LNCaP clone FGC (cell line): ENCODE results near the gene NPAS3.

Experiments
- DNase-seq: peaks from one replicate; pipeline ENCODE4 v3.0.0-alpha.2; 2011; ENCODE audit warnings: low read depth
- H3K4me3 ChIP-seq: 2 replicates; pipeline ENCODE4 v1.5.1; 2011; ENCODE audit warnings: mild to moderate bottlenecking, low read depth, low read length, control low read depth
- CTCF ChIP-seq: IDR thresholded peaks from 2 replicates; pipeline ENCODE4 v1.5.1; 2012; ENCODE audit warnings: mild to moderate bottlenecking; ENCODE audit not compliant: control insufficient read depth, insufficient read depth; ENCODE audit errors: extremely low read depth

NPAS3 gene

GRCh38 chr14:33052943-33053342 lies 114.3 kb downstream of the NPAS3 start:
- no peak for DNase-seq
- TF ChIP-seq CTCF = no peak

GRCh38 chr14:33056213-33056612 lies 117.5 kb downstream of the NPAS3 start:
- DNase-seq = no peak
- H3K4me3 ChIP-seq = no peak overlapping the region
- TF ChIP-seq CTCF = no peak

More at GRCh38 chr14:33052943-33053342, 114.3 kb downstream of the NPAS3 start:
- no peak overlapping the region for H3K4me3 ChIP-seq

- peak; percentile 28 for DNase-seq
- TF ChIP-seq CTCF = no peak
These were observed 118.9 kb downstream of the NPAS3 start for GRCh38 chr14:33057585-33057984.

DNA sequence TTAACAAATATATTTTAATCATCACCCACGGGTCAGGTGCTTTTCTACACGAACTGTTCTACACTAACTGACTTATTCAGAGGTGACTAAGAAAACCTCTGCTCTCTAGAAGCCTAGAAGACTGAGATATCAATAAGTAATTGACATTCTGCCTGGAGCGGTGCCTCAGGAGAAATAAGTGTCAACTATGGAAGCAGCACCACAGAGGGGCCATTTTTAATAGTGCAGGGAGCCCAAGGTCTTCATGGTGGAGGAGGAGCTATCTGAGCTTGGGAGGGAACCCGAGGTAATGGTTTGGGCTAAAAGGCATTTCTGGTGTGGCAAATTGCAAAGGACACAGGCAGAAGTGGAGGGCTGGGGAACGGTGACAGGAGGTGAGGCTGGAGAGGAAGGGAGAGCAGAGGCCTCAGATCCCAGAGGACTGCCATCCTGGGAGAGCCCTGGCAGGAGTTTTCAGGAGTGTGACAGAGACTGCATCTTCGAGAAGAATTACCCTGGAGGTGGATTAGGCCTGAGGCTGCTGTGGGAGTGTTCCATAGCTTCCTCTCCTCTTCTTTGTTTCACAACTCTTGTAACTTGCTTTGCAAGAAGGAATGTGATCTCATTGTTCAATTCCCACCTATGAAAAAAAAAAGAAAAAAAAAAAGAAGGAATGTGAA lies 123.1 kb downstream of the NPAS3 start:
- no peak for TF ChIP-seq CTCF
- H3K4me3 ChIP-seq = no peak overlapping the region
- no peak for DNase-seq

More at GRCh38 chr14:33057585-33057984, 118.9 kb downstream of the NPAS3 start:
- no peak overlapping the region for H3K4me3 ChIP-seq

DNA sequence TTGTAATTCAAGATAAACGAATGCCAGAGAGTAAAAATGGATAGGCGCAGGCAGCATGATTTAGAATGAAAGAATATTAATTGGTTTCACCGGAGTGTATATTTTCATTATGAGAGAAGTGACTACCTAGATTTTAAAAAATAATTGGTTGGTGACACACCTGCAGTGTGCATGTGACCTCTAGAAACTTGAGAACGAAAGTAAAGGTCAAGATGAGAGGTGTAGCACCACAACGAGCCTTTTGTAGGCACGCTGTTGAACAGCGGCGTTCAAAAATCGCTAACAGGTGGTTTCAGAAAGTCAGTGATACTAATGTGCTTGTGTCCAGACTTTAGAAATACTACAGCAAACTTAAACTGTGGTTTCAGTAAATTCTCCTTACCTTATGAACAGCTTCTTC lies 123.8 kb downstream of the NPAS3 start:
- DNase-seq = no peak
- no peak for TF ChIP-seq CTCF
- no peak overlapping the region for H3K4me3 ChIP-seq

DNA sequence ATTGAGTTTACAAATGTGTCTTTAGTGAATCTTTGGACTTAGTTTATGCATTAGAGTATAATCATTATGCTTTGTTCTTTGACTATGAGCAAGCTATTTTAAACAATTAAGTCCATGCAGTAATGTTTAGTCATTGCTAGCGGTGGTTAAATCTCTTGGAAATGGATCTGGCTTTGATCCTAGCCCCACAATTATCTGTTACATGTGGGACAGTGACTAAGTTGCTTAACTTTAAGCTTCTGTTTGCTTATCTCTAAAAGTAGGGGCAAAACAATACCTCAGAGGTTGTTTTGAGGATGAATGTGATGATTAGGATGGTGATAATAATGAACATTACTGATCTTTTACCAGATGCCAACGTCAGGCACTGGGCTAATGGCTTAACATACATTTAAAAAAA lies 124.2 kb downstream of the NPAS3 start:
- H3K4me3 ChIP-seq = no peak overlapping the region
- TF ChIP-seq CTCF = no peak
- no peak for DNase-seq

GRCh38 chr14:33063521-33063920 lies 124.8 kb downstream of the NPAS3 start:
- no peak for TF ChIP-seq CTCF
- DNase-seq = no peak
- no peak overlapping the region for H3K4me3 ChIP-seq
